ENCODE measurements around the gene MMP13.
"Not testable (repeated sequence)": the region's sequence is repeated elsewhere in the genome, so short reads cannot be mapped to it uniquely, and the experiment has no call there.

MMP13 gene

GRCh38 chr11:102955624-102956023, at the start of gene MMP13:
MMP13 (minus strand) TSS chr11:102955732; CDS start chr11:102955705, 27 bp downstream.
- no peak for DNase-seq

DNA sequence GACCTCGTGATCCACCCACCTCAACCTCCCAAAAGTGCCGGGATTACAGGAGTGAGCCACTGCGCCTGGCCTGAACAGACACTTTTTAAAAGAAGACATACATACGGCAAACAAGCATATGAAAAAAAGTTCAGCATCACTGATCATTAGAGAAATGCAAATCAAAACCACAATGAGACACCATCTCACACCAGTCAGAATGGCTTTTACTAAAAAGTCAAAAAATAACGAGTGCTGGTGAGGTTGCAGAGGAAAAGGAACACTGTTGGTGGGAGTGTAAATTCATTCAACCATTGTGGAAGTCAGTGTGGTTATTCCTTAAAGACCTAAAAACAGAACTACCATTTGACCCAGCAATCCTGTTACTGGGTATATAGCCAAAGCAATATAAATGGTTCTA, 48.7 kb upstream of the MMP13 start:
- DNase-seq: not testable (repeated sequence)

GRCh38 chr11:102994105-102994504, 38.6 kb upstream of the MMP13 start:
- no peak for DNase-seq

DNA sequence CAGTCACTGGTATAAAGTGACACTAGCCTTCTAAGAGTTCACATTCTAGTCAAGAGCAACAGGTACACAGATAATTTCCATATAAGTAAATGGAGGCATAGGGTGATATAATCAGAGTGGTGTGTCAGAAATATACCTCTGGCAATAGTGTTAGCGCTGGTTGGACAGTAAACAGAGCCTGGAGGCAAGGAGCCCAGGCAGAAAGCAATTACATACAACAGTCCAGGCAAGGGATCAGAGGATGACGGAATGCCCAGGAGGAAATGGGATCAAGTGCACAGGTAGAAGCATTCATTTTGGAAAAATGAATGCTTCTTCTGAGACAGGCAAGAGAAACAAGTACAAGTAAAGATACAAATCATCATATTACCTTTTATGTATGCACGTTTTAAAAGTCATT, 36.2 kb upstream of the MMP13 start:
- DNase-seq: no peak

- DNase-seq: no peak
Measured at GRCh38 chr11:102990145-102990544, 34.6 kb upstream of the MMP13 start.

- DNase-seq: no peak
Measured at GRCh38 chr11:102989379-102990047, 34.0 kb upstream of the MMP13 start.

DNA sequence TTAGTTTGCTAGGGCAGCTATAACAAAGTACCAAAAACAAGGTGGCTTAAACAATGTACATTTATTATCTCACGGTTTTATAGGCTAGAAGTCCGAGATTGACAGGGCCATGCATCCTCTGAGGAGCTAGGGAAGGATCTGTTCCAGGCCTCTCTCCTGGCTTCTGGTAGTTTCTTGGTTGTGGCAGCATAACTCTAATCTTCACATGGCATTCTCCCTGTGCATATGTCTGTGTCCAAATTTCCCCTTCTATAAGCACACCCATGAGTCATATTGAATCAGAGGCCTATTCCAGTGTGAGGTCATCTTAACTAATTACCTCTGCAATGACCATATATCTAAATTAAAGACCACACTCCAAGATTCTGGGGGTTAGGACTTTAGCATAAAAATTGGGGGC, 31.3 kb upstream of the MMP13 start:
- no peak for DNase-seq

- no peak for DNase-seq
Measured at GRCh38 chr11:102985850-102986249, 30.3 kb upstream of the MMP13 start.

DNA sequence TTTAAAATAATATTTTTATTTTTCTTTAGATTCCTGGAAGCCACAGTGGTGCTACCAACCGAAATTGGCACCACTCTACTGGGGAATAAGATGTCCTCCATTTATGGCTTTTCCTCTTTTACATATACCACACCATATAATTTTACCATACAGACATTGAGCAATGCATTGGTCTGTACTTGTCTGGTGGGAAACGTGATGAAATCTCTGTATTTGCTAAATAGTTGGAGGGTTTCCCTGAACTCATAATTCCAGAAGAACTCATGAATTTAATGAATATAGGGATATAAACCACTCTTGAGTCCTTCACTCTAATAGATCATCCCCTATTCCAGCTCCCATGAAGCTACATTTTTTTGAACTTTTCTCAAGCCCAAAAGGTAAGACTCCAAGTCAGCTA, 28.0 kb upstream of the MMP13 start:
- DNase-seq: no peak

GRCh38 chr11:102981324-102981910, 25.9 kb upstream of the MMP13 start:
- DNase-seq: no peak

DNA sequence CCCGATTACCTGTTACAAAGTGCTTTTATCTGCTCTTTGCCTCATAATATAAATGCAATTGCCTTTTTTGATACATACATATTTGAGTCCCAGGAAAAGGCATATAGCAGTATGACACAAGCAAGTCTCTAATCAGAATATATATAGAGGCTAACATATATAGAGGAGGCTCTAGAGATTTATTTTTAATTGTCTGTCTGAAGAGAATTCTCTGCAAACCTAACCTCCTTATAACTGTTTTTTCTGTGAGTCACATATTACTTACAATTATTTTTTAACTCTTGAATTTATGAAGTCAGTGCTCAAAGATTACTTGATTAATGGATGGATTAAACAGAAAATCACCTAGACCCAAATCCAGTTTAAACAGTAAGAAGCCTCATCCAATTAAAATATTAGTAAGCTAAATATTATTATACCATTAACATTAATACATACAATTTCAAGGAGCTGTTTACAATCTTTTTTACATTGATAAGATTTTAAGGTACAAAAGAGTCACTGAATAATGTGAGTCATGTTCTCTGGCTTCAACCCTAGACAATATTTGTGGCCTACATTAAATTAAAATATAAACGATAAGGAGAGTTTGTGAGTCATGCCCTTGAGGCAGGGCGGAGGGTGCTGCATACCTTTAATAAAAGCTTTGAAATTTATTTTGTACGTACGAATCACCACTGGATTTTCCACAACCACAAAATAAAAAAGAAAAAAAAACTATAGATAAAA, 19.2 kb upstream of the MMP13 start:
- no peak for DNase-seq

DNA sequence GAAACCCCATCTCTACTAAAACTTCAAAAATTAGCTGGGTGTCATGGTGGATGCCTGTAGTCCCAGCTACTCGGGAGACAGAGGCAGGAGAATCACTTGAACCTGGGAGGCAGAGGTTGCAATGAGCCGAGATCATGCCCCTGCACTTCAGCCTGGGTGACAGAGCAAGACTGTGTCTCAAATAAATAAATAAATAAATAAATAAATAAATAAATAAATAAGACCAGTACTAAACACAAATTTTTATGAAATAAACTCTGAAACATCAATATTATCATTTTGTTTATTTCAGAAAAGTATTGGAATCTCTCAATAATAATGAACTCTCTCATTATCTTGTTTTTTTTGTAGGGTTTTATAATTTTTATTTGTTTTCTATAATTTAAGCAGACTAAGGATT, 18.2 kb upstream of the MMP13 start:
- DNase-seq: not testable (repeated sequence)

- DNase-seq: no peak
Measured at GRCh38 chr11:102972853-102973252, 17.3 kb upstream of the MMP13 start.

DNA sequence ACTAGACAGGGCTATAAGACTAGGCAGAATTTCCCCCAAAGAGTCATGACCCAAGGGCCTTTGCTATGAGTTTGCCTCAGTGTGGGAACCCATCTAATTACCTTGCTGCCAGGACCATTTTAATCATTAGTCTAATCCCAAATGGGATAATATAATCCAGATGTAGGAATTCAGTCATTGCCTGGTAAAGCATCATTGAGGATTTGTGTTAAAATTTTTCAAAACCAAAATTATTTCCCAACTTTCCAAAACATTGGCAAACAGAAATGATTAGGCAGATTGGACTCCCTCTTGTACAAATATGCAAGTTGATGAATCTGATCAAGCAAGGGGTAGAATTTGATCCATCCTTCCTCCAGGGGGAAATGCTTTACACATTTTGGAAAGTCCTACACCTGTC, 16.2 kb upstream of the MMP13 start:
- no peak for DNase-seq

DNA sequence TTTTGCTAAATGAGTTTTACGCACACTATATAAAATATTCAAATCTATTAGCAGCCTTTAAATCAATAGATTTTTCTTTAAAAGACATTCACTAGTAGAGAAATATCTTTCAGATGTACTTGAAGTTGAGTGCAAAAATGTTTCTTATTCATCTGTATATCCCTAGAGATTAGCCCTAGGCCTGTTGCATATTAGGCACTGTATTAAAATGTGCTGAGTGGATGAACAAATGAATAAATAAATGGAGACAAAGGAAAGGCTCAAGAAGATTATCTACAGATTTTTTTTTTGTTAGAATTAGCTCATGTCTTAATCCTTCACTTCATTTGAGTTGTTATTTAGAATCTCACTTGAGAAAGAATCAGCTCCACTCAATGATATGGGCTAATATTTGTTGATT, 12.0 kb upstream of the MMP13 start:
- DNase-seq: no peak

- no peak for DNase-seq
Measured at GRCh38 chr11:102966011-102966410, 10.5 kb upstream of the MMP13 start.

GRCh38 chr11:102964867-102965266, 9.3 kb upstream of the MMP13 start:
- no peak for DNase-seq

DNA sequence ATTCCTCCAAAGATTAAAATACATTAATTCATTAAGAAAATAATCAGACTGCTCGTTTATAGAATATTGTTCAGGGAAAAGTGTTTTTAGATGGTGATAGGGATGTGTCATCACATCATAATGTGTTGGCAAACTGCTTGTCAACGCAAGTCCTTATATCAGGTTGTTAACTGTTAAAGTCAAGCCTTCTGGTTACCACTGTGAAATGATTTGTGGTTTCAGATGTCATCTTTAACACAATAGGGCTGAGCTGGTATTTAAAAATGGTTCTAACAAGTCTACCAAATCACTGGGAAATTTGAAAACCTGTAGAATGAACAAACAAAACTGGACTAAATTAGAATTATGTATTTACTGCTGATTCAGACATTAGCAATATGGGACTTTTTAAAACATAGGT, 2.4 kb upstream of the MMP13 start:
- DNase-seq: no peak

DNA sequence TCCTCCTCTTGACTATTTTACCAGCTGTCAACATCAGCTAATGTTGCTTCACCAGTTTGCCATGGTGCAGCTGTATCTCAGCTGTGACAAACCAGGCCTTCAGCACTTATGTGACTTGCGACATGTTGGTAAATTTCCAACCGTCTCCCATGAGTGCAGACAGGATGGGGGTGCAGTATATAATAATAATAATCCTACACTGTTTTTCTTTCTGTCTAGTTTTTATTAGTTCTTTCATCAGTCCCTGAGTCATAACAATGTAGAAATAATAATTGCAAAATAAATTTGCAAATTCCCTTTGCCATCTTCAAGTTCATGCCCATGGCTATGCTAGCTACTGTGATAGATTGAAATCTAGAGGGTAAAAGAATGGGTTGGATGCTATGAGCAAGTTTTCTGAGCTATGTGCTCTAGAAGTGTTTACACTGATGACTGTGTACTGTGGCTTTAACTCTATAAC, 4.9 kb downstream of the MMP13 start:
- DNase-seq: no peak

DNA sequence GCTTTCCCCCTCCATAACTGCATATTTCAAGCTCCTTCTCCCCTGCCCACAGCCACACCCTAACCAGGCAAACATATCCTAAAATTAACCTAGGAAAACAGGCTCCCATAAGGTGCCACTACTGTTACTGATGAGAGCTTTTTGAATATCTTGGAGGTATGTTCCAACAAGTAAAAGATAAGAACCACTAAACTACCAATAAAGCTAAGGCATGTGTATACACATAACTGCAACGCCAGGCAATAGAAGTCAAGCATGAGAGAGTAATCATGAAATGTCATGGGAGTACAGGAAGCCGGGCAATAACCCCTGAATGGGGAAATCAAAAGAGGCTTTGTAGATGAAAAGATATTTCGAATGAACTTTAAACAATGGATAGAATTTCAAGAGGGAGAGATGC, 9.3 kb downstream of the MMP13 start:
- DNase-seq: no peak

DNA sequence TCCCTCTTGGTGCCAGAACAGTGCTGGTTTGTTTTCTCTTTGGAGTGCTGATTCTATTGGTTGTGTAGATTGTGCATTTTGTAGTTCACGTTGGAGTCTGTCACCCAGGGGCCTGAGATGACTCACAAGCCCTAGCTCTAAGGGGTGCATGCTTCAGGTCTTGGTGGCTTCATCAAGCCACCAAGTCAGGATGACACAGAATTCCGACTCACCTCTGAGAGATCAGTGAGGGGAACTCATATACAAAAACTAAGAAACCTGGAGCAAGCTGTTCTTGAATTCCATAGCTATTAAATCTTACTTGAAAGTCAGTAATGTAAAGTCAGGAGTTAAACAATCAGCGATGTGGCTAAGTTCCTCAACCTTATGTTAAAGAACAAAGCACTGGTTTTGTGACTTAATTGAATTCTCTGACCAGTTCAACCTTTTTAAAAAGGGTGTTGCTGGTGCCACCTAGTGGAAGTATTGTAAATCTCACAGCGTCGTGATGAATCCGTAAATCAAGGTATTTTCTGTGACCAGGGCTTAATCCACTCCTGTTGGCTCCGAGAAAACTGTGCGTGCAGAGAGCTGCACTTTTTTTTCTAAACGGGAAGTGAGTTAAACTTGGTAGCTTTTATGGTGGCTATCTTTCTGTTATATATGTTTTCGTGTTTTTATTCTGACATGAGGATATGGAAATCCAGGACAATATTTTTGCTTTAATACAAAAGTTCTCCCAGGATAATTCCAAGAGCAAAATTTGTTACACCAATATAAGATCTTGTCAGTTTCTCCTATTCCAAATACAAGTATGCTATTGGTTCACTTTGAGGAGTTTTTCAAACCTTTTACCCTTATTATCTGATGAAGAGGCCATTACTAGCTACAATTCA, 14.6 kb downstream of the MMP13 start:
- peak; percentile 4 for DNase-seq

DNA sequence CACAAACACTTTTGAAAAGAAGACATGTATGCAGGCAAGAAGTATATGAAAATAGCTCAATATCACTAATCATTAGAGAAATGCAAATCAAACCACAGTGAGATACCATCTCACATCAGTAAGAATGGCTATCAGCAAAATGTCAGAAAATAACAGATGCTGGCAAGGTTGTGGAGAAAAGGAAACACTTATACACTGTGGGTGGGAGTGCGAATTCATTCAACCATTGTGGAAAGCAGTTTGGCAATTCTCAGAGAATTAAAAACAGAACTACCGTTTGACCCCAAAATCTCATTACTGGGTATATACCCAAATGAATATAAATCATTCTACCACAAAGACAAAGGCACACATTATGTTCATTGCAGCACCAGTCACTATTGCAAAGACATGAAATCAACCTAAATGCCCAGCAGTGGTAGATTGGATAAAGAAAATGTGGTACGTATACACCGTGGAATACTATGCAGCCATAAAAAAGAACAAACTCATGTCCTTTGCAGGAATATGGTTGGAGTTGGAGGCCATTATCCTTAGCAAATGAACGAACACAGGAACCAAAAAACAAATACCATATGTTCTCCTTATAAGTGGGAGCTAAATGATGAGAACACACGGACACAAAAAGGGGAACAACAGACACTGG, 18.5 kb downstream of the MMP13 start:
- DNase-seq: no peak

DNA sequence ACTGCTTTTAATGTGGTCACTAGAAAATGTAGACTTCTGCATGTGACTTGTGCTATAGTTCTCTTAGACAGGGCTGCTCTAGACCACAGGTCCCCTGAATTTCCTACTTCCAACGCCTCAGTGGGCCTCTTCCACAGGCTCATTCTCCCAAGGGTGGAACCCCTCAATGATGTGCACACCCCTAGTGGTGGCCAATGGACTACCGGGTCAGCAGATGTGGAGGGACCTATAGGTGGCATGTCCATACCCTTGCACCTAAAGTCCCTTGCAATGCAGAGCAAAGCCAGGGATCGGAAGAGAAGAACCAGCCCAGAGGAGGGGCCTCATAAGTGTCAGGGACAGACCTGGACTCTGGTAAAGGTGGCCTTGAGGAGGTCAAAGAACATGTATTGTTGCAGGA, 20.0 kb downstream of the MMP13 start:
- no peak for DNase-seq

Data from NCI-H1694 (cell line).